HG03064 (cell line): ENCODE results near the gene TPD52L2.
"Not testable (repeated sequence)": the region's sequence is repeated elsewhere in the genome, so short reads cannot be mapped to it uniquely, and the experiment has no call there.

Source experiments
- ATAC-seq: cut with Tn5 transposase; IDR thresholded peaks from one replicate; pipeline ENCODE4 v1.9.1; 2021; ENCODE audit warnings: low read depth; ENCODE audit not compliant: unreplicated experiment

Gene TPD52L2

GRCh38 chr20:63855363-63856097 lies 9.5 kb upstream of the TPD52L2 start:
- no peak for ATAC-seq

DNA sequence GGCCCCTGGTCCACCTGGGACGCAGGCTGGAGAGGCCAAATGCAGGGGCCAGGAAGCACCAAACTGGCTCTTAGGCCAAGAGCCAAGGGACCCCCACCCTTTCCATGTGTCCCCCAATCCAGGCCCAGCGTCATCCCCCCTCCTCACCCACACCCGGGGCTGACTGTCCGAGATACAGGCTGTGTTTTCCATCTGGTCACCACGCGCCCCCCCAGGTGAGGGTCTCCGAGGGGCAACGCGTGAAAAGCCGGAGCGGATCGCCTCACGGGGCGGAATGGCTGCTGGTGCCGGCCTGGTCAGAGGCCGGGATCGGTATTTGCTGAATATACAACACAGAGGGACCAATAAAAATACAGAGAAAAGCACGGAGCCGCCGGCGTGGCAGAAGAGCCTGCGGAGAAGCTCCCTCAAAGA lies 9.0 kb upstream of the TPD52L2 start:
- ATAC-seq = no peak

- ATAC-seq = no peak
These were observed 7.2 kb upstream of the TPD52L2 start for GRCh38 chr20:63857764-63858392.

- no peak for ATAC-seq
These were observed 6.5 kb upstream of the TPD52L2 start for GRCh38 chr20:63858393-63859165.

DNA sequence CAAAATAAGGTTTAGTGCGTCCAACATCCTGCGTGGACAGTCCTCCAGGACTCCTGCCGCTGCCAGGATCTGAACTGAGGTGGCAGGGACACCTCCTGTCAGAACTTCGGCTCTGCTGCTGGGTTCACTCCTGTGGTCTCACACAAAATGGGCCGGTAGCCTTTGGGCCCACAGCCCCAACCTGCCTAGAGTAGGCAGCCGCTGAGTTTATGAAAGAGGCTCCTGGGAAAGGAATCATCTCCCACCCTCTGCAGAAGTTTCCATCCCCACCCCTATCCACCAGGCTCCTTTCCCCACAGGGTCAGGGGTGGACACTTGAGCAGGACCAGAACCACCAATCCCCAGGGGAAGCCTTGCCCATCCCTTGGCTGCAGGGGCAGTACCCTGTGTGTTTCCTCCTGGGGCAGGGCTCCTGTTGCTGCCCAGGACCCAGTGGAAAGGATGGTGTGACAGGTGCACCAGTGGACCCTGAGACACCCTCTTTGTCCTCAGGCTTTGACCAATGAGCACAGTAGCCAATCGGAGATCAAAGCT lies 5.8 kb upstream of the TPD52L2 start:
- no peak for ATAC-seq

DNA sequence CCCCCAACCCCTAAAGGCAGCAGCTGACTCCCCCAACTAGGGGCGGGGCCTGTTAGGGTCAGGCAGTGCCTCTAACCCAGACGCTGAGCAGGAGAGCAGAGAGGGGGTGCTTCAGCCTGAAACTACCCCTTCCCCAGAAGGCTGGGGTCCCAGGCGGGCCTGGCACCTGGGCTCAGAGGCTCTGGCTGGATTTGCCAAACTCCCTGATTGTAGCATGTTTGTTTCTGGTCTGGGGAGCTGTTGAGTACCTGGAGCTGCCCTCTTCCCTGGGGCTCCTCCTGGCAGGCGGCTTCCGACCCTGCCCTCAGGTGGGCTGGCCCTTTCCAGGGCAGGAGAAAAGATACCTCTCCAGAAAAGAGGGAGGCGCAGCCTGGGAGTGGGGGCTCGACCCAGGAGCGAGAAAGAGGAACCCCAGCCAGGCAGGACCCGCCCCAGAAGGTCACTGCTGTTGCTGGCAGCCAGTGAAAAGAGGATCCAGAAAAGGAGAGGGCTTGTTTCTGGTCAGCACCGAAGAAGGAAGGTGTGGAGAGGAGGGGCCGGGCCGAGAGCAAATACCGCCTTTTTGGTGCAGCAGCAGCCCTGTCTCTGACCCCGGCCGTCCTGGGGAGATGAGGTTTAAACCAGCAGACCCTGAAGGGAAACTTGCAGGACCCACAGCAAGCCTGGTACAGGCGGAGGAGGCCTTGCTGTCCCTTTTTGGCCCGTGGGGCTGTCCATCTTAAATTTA lies 4.6 kb upstream of the TPD52L2 start:
- no peak for ATAC-seq

- ATAC-seq = no peak
These were observed 3.6 kb upstream of the TPD52L2 start, which contains the start of gene ABHD16B for GRCh38 chr20:63861365-63861934. ABHD16B (plus strand) TSS chr20:63861498; CDS start chr20:63861541, 43 bp downstream.

DNA sequence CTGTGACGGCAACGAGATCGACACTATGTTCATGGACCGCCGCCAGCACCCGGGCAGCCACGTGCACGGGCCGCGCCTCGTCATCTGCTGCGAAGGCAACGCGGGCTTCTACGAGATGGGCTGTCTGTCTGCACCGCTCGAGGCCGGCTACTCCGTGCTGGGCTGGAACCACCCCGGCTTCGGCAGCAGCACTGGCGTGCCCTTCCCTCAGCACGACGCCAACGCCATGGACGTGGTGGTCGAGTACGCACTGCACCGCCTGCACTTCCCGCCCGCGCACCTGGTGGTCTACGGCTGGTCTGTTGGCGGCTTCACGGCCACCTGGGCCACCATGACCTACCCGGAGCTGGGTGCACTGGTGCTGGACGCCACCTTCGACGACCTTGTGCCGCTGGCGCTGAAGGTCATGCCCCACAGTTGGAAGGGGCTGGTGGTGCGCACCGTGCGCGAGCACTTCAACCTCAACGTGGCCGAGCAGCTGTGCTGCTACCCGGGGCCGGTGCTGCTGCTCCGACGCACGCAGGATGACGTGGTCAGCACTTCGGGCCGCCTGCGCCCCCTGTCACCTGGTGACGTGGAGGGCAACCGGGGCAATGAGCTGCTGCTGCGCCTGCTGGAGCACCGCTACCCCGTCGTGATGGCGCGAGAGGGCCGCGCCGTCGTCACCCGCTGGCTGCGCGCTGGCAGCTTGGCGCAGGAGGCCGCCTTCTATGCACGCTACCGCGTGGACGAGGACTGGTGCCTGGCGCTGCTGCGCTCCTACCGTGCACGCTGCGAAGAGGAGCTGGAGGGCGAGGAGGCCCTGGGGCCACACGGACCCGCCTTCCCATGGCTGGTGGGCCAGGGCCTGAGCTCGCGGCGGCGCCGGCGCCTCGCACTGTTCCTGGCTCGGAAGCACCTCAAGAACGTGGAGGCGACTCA lies 2.8 kb upstream of the TPD52L2 start:
- ATAC-seq = no peak

DNA sequence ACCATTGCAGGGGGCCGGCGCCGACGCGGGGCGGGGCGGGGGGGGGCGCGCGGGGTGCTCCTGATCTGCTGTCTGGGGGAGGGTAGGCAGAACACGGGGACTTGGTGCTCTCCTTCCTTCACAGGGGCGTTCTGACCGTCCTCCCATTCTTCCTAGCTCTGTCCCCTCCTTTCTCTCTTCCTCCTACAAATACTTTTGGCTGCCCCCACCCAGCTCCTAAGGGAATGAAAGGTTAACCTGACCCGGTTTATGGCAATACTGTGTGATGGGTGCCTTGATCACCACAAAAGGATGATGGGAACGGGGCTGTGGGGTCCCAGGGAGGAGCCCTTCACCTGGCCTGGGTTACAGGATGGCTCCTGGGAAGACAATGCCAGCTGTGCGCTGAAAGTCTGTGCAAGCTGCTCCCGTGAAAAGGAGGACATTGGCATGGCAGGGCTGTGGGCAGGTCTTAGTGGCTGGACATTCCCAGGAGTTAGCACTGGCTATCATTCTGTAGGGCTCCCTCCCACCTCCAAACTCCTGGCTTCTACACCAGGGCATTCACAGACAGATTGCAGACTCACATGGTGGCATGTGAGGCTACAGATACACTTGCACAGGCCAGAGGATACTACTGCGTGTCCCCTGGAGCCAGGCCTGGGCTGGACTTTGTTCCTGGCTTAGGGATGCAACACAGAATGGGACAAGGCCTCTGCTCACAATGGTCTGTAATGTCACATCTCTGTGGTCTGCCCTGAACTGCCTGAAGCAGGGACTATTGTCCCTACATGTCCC lies 1.9 kb upstream of the TPD52L2 start:
- no peak for ATAC-seq

- ATAC-seq = peak; percentile 53
These were observed 1.1 kb upstream of the TPD52L2 start for GRCh38 chr20:63863798-63864544.

- ATAC-seq = no peak
These were observed 509 bp upstream of the TPD52L2 start for GRCh38 chr20:63864545-63864977.

DNA sequence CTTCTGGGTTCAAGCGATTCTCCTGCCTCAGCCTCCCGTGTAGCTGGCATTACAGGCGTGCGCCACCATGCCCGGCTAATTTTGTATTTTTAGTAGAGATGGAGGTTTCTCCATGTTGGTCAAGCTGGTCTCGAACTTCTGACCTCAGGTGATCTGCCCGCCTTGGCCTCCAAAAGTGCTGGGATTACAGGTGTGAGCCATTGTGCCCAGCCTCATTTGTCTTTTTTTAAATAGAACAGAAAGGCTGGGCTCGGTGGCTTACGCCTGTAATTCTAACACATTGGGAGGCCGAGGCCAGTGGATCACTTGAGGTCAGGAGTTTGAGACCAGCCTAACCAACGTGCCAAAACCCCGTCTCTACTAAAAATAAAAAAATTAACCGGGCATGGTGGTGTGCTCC lies 2.0 kb downstream of the TPD52L2 start:
- ATAC-seq = not testable (repeated sequence)

- no peak for ATAC-seq
These were observed 3.2 kb downstream of the TPD52L2 start for GRCh38 chr20:63868264-63868663.

DNA sequence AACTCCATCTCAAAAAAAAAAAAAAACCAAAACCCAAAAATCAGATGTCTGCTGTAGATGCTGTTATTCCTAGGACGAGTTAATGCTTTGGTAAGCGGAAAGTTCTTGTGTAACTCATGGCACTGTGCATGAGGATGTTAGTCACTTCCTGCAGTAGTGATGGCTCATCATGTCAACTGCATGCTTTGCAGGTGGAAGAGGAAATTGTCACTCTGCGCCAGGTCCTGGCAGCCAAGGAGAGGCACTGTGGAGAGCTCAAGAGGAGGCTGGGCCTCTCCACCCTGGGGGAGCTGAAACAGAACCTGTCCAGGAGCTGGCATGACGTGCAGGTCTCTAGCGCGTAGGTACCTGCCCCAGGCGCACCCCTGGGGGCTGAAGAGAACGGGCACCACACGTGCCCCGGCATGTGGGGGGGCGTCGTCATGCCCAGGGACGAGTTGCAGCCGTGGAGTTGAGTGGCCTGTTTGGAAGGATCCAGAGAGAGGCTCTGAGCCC lies 8.5 kb downstream of the TPD52L2 start:
- no peak for ATAC-seq

DNA sequence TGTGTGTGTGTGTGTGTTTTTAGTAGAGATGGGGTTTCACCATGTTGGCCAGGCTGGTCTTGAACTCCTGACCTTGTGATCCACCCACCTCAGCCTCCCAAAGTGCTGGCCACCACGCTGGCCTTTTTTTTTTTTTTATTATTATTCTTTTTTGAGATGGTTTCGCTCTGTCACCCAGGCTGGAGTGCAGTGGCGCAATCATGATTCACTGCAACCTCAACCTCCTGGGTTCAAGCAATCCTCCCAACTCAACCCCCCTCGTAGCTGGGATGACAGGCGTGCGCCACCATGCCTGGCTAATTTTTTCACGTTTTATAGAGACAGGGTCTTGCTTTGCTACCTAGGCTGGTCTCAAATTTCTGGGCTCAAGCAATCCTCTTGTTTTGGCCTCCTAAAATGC lies 9.2 kb downstream of the TPD52L2 start:
- ATAC-seq = not testable (repeated sequence)

GRCh38 chr20:63876489-63877036 lies 11.5 kb downstream of the TPD52L2 start:
- no peak for ATAC-seq
